OCI-M2 (cell line): Measurements from ENCODE around the gene HOXA11.

Experiments
- DNase-seq: peaks from one replicate; lab custom pipeline; 2025; ENCODE audit not compliant: unreplicated experiment; lab: John Stamatoyannopoulos, UW

The HOXA11 gene

DNA sequence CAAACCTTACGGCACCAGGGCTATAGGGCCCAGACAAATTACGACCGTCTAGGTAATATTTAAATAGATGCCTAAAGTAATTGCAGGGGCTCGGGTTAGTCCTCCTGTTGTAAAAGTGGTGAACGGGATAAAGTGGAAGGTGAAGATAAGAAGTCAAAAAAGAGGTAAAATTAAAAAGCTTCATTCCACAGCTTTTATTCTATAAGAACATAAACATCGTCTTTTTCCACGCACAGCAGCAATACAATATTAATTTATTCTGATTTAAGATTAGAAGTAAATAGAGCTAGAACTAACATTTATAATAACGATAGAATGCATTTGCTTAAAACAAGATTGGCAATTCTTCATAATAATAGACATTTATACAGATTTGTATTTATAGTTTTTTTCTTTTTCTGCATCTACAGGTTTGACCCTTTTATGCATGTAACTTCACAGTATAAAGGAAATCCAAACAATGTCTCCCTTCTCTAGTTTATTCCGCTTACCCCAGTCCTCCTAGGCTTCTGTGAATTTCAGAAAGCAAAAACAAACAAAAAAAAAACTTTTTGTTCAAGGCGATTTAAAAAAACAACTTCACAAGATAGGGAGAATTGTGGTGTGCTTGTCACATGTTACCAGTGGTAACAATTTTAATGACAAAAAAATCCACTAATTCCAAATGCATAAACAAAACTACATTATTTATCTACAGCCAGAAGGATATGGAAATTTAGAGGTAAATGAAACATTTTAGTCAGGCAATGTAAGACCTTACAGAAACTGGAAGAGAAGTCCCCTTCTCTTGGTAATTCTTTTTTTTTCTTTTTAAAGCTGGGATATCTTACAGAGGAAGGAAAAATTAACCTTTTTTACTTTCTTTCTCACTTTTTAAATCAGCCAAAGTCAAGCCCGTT lies 14.4 kb downstream of the HOXA11 start:
- no peak for DNase-seq

- no peak for DNase-seq
These were observed 15.2 kb downstream of the HOXA11 start for GRCh38 chr7:27169658-27170425.

DNA sequence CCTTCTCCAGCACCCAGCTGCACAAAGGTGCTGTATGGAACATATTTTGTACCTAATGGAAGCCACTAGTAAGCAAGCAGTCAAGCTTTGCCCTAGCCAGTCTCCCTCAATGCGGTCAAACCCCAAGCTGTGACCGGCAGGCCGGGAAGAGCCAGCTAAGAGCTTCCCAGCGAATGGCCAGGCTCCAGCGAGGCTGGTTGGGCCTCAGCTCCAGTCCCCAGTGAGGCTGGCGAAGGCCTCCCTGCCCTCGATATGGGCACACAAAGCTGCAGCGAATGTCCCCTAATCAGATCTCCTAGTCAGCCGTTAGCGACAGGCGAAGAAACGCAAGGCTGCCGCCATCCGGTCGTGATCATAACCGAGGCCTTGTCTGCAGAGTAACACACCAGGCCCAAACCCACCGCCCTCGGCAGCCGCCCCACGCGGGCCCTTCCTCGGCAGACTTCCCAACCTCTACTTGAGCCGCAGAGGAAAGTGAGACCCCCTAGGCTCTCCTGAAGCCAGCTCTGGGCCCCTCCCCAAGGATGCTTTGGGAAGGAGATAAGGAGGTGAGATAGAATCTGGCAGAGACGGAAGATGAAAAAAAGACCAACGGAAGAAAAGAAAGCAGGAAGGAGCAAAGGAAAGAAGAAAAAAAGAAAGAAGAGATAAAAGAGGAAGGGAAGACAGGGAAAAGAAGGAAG lies 16.6 kb downstream of the HOXA11 start:
- no peak for DNase-seq

DNA sequence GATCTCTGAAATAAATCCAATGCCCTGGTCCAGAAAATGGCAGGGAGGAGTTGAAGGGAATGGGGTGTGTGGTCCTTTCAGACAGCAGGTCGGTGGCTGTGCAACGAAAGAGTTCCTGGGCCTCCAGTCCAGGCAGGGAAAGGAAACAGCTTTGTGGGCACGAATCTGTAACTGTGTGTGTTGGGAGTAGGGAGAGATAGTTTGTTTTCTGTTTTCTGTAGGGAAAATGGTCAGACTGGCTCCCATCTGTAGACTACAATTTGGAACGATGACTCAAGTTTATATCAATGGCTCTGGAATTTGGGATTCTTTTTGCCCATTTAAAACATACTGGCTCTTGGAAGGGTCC lies 17.1 kb downstream of the HOXA11 start:
- DNase-seq = no peak

DNA sequence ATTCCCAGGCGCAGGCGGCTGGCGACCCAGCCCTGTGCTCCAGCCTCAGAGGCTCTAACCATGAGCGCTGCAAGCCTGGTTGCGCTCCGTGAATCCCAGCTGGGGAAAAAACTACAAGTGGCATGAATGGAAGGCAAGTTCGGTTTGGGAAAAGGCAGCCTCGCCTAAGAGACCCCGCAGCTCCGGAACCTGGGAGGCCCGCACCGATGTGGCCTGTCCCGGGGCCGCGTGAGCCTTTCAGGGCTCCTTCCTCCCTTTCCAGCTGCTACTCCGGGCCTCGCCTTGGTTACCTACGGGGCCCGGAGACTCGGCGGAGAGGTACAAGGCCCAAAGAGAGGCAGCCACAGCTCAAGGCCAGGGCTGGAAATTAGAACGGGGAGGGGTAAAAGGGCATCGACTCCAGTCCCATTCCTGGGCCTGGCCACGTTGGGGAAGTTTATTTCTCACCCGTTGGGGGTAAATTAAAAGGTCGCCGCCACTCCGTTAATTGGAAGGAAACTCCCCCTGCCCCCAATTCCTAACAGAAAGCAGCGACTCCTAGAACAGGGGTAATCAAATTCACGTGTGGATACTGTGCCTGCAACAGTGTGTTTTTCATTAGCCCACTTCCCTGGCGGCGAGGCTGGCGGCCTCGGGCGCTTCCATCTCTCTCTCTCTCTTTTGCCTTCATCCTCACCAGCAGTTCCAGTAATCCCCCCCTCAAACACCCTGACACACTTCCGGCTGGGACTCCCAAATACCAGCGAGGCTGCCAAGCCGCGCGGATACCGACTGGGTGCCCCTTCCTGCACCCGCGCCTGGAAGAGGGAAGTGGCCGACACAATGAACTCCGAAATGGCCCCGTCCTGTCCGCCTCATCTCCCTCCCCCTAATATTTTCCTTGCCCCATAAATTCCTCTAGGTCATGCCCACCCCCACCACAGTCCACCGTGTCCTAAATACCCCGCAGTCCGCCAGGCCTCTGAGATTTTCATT lies 18.2 kb downstream of the HOXA11 start:
- DNase-seq = no peak

DNA sequence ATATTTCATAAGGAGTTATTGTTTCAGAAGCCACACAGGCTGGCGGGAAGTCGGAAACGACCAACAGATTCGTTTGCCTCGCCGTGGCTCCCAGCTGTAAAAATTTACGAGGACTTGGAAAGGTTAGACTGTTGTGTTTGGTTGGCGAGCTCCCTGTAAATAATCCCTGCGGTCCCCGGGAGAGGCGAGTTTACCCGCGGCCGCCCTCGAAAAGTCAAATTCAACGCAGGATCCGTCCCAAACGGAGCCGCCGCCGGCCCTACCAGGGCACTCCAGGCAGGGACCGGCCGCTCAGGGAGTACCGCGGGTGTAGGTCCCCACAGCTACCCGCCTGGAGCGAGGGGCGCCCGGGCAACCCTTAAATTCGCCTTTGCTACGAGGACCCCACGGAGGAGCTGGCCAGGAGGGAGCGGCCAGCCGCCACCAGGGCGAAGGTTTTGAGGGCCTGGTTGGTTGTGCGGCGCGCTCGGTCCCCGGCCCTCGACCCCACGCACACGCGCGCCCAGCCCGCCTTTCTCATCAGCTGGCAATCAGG lies 19.0 kb downstream of the HOXA11 start:
- no peak for DNase-seq

DNA sequence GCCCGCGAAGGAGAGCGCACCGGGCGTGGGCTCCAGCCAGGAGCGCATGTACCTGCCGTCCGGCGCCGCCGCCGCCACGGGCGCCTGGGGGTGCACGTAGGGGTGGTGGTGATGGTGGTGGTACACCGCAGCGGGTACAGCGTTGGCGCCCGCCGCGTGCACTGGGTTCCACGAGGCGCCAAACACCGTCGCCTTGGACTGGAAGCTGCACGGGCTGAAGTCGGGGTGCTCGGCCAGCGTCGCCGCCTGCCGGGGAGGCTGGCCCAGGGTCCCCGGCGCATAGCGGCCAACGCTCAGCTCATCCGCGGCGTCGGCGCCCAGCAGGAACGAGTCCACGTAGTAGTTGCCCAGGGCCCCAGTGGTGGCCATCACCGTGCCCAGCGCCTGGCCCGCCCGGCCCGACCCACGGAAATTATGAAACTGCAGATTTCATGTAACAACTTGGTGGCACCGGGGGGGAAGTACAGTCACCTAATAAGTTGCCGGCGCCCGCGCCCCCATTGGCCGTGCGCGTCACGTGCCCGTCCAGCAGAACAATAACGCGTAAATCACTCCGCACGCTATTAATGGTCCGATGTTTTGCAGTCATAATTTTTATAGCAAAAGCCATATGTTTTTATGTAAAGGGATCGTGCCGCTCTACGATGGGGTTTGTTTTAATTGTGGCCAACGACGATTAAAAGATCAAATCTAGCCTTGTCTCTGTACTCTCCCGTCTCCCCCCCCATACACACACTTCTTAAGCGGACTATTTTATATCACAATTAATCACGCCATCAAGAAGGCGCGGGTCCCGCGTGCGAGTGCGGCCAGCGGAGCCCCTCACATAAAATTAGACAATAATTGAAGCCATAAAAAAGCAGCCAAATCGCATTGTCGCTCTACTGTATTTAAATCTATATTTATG lies 19.7 kb downstream of the HOXA11 start, which contains the start of gene HOXA9:
Gene HOXA9 (minus strand): TSS at position 449 of the 907 bp plus-strand sequence. CDS start 80 bp downstream, at position 369.
- no peak for DNase-seq

DNA sequence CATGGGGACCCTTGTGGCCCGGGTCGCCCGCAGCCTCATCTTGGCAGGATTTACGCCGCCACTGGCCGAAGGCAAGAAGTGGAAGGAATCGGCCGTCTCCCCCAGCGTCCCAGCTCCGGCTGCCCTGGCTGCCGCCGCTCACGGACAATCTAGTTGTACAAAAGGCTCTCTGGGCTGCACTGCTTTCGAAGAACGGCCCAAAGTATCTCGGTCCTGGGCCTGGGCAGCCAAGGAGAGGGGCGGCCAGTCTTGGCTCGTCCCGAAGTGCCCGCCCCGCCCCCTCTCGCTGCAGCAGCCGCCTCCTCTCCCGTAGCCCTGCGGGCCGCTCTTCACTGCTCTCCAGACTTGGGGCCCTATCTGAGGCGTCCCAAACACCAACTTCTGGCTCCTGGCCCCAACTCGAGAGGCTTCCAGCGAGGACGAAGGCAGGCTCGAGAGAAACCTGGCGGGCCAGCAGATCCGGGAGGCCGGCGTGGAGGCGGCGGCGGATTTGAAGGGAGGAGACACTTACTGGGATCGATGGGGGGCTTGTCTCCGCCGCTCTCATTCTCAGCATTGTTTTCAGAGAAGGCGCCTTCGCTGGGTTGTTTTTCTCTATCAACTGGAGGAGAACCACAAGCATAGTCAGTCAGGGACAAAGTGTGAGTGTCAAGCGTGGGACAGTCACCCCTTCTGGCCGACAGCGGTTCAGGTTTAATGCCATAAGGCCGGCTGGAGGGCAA lies 20.5 kb downstream of the HOXA11 start:
- no peak for DNase-seq

- no peak for DNase-seq
These were observed 21.0 kb downstream of the HOXA11 start for GRCh38 chr7:27164045-27164366.

DNA sequence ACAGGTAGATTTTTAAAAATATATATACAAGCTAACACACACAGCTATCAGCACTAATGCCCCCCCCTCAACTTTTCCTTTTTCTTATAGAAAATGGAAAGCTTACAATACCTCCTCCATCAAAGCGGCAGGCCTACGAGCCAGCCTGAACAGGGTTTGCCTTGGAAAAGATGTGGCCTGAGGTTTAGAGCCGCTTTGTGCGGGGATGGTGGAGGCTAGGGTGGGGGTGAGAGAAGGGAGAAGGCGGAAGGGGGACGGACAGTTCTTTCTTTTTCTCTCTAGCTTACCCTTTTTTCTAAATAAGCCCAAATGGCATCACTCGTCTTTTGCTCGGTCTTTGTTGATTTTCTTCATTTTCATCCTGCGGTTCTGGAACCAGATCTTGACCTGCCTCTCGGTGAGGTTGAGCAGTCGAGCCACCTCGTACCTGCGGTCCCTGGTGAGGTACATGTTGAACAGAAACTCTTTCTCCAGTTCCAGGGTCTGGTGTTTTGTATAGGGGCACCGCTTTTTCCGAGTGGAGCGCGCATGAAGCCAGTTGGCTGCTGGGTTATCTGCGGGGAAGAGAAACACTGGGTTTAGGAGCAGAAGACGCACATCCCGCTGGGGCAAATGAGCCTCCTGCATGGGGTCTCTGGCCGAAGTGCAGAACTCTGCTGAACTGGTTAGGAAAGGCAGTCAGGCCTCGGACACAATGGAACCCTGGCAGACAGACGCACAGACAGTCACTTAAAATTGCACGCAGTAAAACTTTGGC lies 21.6 kb downstream of the HOXA11 start:
- DNase-seq = no peak

GRCh38 chr7:27162561-27163287 lies 22.3 kb downstream of the HOXA11 start:
- DNase-seq = no peak

DNA sequence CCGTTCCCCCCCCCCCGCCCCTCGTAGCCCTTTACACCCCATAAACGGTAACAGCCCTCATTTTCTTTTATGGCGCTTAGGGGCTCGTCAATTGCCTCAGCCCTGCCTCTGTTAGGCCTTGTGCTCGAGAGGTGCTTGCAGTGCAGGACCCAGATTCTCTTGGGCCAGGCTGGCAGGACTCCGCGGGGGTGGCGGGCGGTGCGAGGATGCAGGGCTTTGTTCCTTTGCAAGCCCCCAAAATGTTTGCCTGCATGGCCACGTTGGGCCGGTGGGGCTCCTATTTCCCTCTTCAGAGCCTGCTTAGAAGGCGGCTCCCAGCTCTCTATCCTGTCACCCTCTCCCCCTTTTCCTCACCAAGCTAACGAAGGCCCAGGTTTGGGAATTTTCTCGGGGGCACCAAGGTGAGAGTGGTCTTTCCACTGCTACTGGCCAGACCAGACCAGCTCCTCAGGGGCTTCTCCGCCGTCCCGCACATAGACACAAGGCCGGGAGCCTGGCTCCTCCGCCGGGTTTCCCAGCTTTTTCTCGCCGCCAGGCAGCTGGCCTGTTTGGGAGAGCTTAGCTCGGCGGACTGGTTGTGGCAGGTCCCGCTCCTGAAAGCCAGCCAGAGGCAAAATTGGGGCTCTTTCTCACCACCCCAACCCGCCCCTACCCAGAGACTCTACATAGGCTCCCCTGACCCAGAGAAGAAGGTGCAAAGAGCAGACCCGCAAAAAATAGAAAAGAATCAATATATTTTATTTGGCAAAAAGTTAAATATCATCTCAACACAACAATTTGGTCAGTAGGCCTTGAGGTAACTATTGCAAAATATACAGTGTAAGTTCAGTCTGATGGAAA lies 23.1 kb downstream of the HOXA11 start:
- no peak for DNase-seq

DNA sequence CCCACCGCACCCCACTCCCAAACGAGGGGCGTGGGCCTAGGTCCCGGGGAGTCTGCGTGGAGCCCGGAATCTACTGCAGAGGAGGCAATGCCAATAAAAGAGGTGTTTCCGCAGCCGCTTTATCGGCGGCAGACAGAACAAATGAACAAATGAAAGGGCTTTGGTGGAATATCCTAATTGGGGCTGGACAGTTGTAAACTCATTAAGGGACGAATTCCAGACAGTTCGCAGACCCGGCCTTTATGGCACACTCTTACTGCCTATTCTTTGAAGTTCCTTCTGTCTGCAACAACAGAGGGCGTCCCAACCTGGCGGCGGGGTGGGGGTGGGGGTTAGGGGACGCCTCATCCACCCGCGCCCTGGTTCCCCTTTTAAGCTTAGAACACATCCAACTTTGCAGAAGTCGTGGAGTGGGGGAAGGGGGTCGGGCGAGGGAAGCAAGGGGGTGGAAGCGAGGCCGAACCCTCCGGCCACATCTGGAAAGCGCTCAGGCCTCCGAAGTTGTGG lies 23.8 kb downstream of the HOXA11 start:
- DNase-seq = no peak

GRCh38 chr7:27160546-27161213 lies 24.4 kb downstream of the HOXA11 start:
- DNase-seq = no peak

GRCh38 chr7:27160145-27160545 lies 24.9 kb downstream of the HOXA11 start:
- no peak for DNase-seq
